Measurements from ENCODE around the gene POTEJ. TPM values are rescaled to one million over a fixed set of nuclear protein-coding genes. Genes with fewer than 3 reads are reported as not detected.
"Not testable (repeated sequence)": the region's sequence is repeated elsewhere in the genome, so short reads cannot be mapped to it uniquely, and the experiment has no call there.

Gene POTEJ
- total RNA-seq, 1 experiment from 2014 or later = not detected

- in situ Hi-C loops (cut with HindIII; ENCODE audit: low sequenced_read_pairs); DNase-seq (ENCODE audit: low spot score): not testable (repeated sequence)
These were observed 11.8 kb upstream of the POTEJ start, which contains the start of gene CFC1 for GRCh38 chr2:130599393-130599792. CFC1 (minus strand) TSS chr2:130599575; CDS start chr2:130599287, 288 bp downstream.

GRCh38 chr2:130599926-130600325, 11.3 kb upstream of the POTEJ start:
- in situ Hi-C loops (cut with HindIII; ENCODE audit: low sequenced_read_pairs); DNase-seq (ENCODE audit: low spot score): not testable (repeated sequence)

GRCh38 chr2:130601648-130602302, 9.5 kb upstream of the POTEJ start:
- DNase-seq (ENCODE audit: low spot score); in situ Hi-C loops (cut with HindIII; ENCODE audit: low sequenced_read_pairs): not testable (repeated sequence)

GRCh38 chr2:130608276-130609001, 2.8 kb upstream of the POTEJ start:
- DNase-seq (ENCODE audit: low spot score); in situ Hi-C loops (cut with HindIII; ENCODE audit: low sequenced_read_pairs): not testable (repeated sequence)

- in situ Hi-C loops (cut with HindIII; ENCODE audit: low sequenced_read_pairs); DNase-seq (ENCODE audit: low spot score): not testable (repeated sequence)
These were observed 2.0 kb upstream of the POTEJ start for GRCh38 chr2:130609002-130609920.

GRCh38 chr2:130610486-130610885, 754 bp upstream of the POTEJ start:
- DNase-seq (ENCODE audit: low spot score); in situ Hi-C loops (cut with HindIII; ENCODE audit: low sequenced_read_pairs): not testable (repeated sequence)

GRCh38 chr2:130628784-130629475, 17.7 kb downstream of the POTEJ start:
- DNase-seq (ENCODE audit: low spot score); in situ Hi-C loops (cut with HindIII; ENCODE audit: low sequenced_read_pairs): not testable (repeated sequence)

GRCh38 chr2:130638973-130639372, 27.7 kb downstream of the POTEJ start:
- DNase-seq (ENCODE audit: low spot score); in situ Hi-C loops (cut with HindIII; ENCODE audit: low sequenced_read_pairs): not testable (repeated sequence)

- in situ Hi-C loops (cut with HindIII; ENCODE audit: low sequenced_read_pairs); DNase-seq (ENCODE audit: low spot score): not testable (repeated sequence)
These were observed 30.4 kb downstream of the POTEJ start for GRCh38 chr2:130641688-130642087.

- in situ Hi-C loops (cut with HindIII; ENCODE audit: low sequenced_read_pairs); DNase-seq (ENCODE audit: low spot score): not testable (repeated sequence)
These were observed 38.0 kb downstream of the POTEJ start for GRCh38 chr2:130649285-130649684.

GRCh38 chr2:130664506-130664905, 53.3 kb downstream of the POTEJ start:
- in situ Hi-C loops (cut with HindIII; ENCODE audit: low sequenced_read_pairs) = not testable (repeated sequence)
- DNase-seq (ENCODE audit: low spot score) = peak; percentile 67

GRCh38 chr2:130665596-130665995, 54.4 kb downstream of the POTEJ start:
- DNase-seq (ENCODE audit: low spot score); in situ Hi-C loops (cut with HindIII; ENCODE audit: low sequenced_read_pairs): not testable (repeated sequence)

- DNase-seq (ENCODE audit: low spot score); in situ Hi-C loops (cut with HindIII; ENCODE audit: low sequenced_read_pairs): not testable (repeated sequence)
These were observed 56.3 kb downstream of the POTEJ start for GRCh38 chr2:130667516-130667915.

GRCh38 chr2:130670026-130670745, 58.9 kb downstream of the POTEJ start:
- DNase-seq (ENCODE audit: low spot score); in situ Hi-C loops (cut with HindIII; ENCODE audit: low sequenced_read_pairs): not testable (repeated sequence)

- DNase-seq (ENCODE audit: low spot score); in situ Hi-C loops (cut with HindIII; ENCODE audit: low sequenced_read_pairs): not testable (repeated sequence)
These were observed 81.0 kb downstream of the POTEJ start for GRCh38 chr2:130692041-130692770.

- DNase-seq (ENCODE audit: low spot score) = peak; percentile 85
These were observed 82.2 kb downstream of the POTEJ start for GRCh38 chr2:130693474-130693873.

GRCh38 chr2:130703250-130703649, 92.0 kb downstream of the POTEJ start:
- DNase-seq (ENCODE audit: low spot score); in situ Hi-C loops (cut with HindIII; ENCODE audit: low sequenced_read_pairs): not testable (repeated sequence)

More at GRCh38 chr2:130693474-130693873, 82.2 kb downstream of the POTEJ start:
- in situ Hi-C loops (cut with HindIII; ENCODE audit: low sequenced_read_pairs) = not testable (repeated sequence)
